ENCODE results near the gene ADCK1.
"Not testable (repeated sequence)": the region's sequence is repeated elsewhere in the genome, so short reads cannot be mapped to it uniquely, and the experiment has no call there.

Gene ADCK1

DNA sequence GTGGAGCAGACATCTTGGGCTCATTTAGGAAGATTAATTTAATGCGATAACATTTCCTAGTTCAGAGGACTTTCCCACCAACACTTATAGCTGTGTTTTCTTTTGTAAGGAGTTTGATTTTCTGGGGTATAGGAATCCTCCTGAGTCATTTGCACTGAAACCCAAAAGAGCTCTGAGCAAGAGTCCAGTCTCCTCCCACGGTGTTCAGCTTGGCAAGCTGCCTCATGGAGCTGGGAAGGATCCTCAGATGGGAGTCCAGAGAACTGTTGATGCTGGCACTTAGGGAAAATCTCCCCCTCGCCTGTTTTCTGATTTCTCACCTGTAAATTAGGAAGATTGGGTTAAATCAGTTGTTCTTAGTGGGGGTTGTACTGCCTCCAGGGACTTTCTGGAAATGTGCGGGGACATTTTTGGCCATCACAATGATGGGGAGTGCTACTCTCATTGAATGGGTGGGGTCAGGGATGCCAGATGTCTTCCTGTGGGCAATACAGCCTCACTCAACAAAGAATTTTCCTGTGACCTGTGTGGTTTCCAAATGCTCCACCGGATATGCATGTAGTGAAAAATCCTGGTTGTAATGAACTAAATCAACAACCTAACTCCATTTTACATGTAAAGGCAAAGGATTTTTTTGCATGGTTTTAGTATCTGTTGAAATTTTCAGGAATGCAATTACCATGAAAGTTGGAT is 150.6 kb downstream of the ADCK1 start:
- no peak for DNase-seq (ENCODE audit: low read depth)

- no peak for DNase-seq (ENCODE audit: low read depth)
Measured at GRCh38 chr14:77955816-77956484, 156.0 kb downstream of the ADCK1 start.

DNA sequence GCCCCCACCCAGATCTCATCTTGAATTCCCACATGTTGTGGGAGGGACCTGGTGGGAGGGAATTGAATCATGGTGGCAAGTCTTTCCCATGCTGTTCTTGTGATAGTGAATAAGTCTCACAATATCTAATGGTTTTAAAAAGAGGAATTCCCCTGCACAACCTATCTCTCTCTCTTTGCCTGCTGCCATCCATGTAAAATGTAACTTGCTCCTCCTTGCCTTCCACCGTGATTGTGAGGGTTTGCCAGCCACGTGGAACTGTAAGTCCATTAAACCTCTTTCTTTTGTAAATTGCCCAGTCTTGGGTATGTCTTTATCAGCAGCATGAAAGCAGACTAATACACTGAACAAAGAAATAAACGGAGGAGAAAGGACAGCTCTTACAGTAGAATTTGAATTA is 159.8 kb downstream of the ADCK1 start:
- not testable (repeated sequence) for DNase-seq (ENCODE audit: low read depth)

- no peak for DNase-seq (ENCODE audit: low read depth)
Measured at GRCh38 chr14:77961847-77962580, 162.1 kb downstream of the ADCK1 start.

DNA sequence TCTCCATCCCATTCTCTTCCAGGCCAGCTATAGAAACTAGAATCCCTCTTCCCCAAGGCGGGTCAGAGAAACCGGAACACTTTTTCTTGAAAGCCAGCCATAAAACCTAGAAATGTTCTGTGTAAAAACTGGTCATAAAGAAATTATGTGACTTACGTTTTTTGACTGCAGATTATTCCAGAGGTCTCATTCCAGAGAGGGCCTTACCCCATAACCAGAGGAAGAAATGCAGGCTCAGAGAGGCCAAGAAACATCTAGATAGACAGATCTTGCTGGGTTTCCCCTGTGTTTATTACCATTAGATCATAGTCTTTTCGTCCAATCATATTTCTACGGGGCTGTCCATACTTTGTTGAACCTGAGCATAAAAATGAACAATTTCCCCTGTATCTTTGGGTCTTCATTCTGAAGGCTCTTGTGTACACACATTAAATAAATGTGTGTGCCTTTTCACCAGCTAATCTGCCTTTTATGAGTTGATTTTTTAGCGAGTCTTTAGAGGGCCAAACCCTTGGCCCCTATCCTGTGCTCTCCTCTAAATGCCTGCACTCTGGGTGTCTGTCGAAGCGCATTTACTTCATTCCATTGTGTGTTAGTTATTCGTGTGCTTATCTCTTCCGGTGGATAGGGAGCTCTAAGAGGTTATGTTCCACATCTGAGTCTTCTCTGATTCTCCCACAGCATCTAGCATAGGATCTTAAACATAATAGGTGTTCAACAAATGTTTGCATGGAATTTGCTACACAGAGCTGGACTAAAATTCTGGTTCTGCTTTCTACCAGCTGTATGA is 163.0 kb downstream of the ADCK1 start:
- no peak for DNase-seq (ENCODE audit: low read depth)

DNA sequence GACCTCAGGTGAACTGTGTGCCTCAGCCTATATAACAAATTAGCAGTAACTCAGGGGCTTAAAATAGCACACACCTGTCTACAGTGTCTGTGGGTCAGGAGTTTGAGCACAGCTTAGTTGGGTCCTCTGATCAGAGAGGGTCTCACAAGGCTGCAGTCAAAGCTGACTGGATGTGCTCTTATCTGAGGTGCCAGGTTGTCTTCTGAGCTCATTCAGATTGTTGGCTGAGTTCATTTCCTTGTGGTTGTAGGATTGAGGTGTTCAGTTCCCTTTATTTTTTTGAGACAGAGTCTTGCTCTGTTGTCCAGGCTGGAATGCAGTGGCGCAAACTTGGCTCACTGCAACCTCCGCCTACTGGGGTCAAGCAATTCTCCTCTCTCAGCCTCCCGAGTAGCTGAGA is 164.7 kb downstream of the ADCK1 start:
- no peak for DNase-seq (ENCODE audit: low read depth)

DNA sequence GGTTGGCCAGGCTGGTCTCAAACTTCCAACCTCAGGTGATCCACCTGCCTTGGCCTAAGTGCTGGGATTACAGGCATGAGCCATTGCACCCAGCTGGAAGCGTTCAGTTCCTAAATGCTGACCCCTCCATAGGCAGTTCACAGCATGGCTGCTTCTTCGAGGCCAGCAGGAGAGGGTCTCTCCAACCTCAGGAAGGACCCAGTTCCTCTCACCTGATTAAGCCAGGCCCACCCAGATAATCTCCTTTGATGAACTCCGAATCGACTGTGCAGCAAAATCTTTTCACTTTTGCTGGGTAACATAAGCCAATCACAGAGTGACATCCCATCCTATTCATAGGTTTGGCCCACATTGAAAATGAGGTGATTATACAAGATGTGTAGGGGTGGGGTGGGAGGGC is 165.1 kb downstream of the ADCK1 start:
- no peak for DNase-seq (ENCODE audit: low read depth)

- no peak for DNase-seq (ENCODE audit: low read depth)
Measured at GRCh38 chr14:77965919-77966435, 166.1 kb downstream of the ADCK1 start.

DNA sequence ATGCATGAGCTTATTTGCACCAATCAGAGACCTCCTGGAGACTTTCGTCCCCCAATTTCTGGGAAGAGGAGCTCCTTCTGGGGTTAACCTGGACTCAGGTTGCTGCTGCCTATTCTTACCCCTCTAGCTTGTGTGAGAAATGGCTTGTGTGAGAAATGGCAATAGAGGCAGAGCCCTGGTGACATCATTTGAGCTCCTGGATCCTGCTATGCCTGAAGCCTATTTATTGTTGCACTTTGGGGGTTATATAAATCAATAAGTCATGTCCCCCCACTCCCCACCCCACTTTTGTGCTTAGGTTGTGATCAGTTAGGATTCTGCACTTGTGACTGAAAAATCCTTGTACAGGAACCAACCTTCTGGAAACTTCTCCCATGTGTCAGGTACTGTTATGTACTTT is 167.2 kb downstream of the ADCK1 start:
- DNase-seq (ENCODE audit: low read depth) = no peak

DNA sequence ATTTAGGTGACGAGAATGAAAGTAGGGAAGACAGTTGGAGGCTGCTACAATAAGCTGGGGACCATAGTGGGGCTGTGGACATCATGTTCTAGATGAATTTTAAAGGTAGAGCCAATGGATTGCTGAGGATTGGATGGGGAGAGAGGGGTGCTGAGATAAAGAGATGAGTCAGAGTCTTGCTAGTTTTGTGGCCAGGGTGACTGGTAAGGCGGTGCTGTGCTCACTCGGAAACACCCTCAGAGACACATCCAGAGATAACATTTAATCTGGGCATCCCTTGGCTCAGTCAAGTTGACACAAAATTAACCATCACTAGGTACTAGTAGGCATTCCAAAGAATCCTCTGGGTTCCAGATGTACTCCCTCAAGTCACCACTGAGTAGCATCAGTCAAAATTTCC is 170.7 kb downstream of the ADCK1 start:
- no peak for DNase-seq (ENCODE audit: low read depth)

DNA sequence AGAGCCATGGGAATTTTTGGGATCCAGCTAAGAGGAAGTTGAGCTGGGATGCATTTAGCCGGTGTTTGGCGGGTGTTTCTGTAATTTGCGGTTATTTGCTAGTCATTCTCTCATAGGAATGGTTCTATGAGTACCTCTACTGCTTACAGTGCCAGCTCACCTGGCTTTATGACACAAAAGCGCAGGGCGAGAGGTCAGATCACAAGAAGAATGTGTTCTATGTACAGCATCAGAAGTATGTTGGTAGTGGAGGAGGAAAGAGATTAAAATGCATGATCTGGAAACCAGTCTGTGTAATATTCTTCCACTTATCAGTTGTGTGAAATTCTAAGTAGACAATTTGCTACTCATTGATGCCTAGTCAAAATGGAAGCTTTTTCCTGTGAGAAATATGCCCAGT is 173.3 kb downstream of the ADCK1 start:
- no peak for DNase-seq (ENCODE audit: low read depth)

DNA sequence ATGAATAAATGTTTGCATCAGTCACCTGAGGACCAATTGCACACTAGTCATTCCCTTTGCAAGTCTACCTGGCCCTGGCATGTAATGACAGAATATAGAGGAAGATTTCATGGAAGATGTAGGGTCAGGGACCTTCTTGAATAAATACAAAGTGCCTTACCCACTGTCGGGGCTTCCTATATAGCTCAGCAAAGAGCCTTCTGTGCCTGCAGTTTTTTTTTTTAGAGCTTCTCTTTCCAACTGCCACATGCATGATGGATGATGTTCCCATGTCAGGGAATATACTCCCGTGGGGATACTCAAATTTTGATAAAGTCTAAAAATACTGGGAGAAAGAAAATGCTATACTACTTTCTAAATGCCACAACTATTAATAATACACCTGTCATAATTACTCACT is 176.7 kb downstream of the ADCK1 start:
- no peak for DNase-seq (ENCODE audit: low read depth)

DNA sequence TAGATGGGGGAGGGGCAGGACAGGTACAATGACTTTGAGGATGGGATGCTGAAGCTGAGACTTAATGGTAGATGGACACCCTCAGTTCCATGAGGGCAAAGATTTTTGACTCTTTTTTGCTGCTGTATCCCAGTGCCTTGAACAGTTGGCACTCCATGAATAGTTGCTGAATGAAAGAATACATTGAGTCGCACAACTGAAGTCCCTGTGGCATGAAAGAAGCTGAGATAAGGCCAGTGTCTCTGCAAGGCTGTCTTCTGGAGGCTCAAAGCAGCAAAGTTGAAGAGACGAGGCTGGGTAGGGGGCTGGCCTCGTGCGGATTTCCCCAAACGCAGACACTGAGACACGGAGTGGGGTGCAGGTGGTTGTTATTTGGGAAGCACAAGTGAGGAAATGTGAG is 179.3 kb downstream of the ADCK1 start:
- DNase-seq (ENCODE audit: low read depth) = no peak

- no peak for DNase-seq (ENCODE audit: low read depth)
Measured at GRCh38 chr14:77979666-77980351, 179.9 kb downstream of the ADCK1 start.

GRCh38 chr14:77980475-77981321 is 180.8 kb downstream of the ADCK1 start:
- DNase-seq (ENCODE audit: low read depth) = no peak
